H1 (cell line): ENCODE results near the gene CACNG8. TPM values are rescaled to one million over a fixed set of nuclear protein-coding genes. Genes with fewer than 3 reads are reported as not detected.

ENCODE experiments used
- CTCF ChIA-PET: fragments of 300-600 bp; sonication (Branson Sonifier 250); formaldehyde crosslinking; loops from one replicate; lab custom pipeline; 2021; ENCODE audit not compliant: partially characterized antibody; lab: Charles Lee
- POLR2A ChIA-PET: fragments of 300-600 bp; sonication (Branson Sonifier 250); formaldehyde crosslinking; loops from one replicate; lab custom pipeline; 2021; ENCODE audit warnings: inconsistent platforms; ENCODE audit not compliant: partially characterized antibody; lab: Charles Lee
- DNase-seq, 2 experiments: peaks; one replicate each; pipeline versions ENCODE4 v3.0.0 to v3.0.0-alpha.2; 2010 to 2022; ENCODE audit warnings: low spot score in 2 of 2, low read depth in 1 of 2, mixed read lengths in 1 of 2
- FAIRE-seq: peaks from 2 replicates; lab custom pipeline; 2011; peaks lifted over from hg19 to GRCh38; lab: Jason Lieb, UNC
- H2AFZ ChIP-seq: 2 replicates; pipeline ENCODE4 v1.8.1; 2012; ENCODE audit warnings: low read length, inconsistent platforms
- H2AK5ac ChIP-seq: 2 replicates; pipeline ENCODE4 v1.6.1; 2013; ENCODE audit warnings: low read depth, low read length
- H2BK120ac ChIP-seq: replicated peaks from 2 replicates; pipeline ENCODE3; 2013; ENCODE audit warnings: low read depth, low read length, inconsistent platforms
- H2BK12ac ChIP-seq: 2 replicates; pipeline ENCODE4 v1.6.1; 2013; ENCODE audit warnings: low read depth, low read length
- H2BK15ac ChIP-seq: 2 replicates; pipeline ENCODE4 v1.6.1; 2013; ENCODE audit warnings: low read length
- H2BK20ac ChIP-seq: 2 replicates; pipeline ENCODE4 v1.6.1; 2013; ENCODE audit warnings: low read length
- H2BK5ac ChIP-seq: 2 replicates; pipeline ENCODE4 v1.6.1; 2013; ENCODE audit warnings: low read depth, low read length
- H3K14ac ChIP-seq: 2 replicates; pipeline ENCODE4 v1.6.1; 2013; ENCODE audit warnings: inconsistent platforms; ENCODE audit not compliant: insufficient read length
- H3K18ac ChIP-seq: 2 replicates; pipeline ENCODE4 v1.6.1; 2013; ENCODE audit warnings: low read length; ENCODE audit errors: extremely low read depth
- H3K23ac ChIP-seq: 2 replicates; pipeline ENCODE4 v1.6.1; 2013; ENCODE audit warnings: inconsistent platforms; ENCODE audit not compliant: insufficient read length
- H3K23me2 ChIP-seq: 2 replicates; pipeline ENCODE4 v1.6.1; 2013; ENCODE audit warnings: low read depth, low read length
- H3K27ac ChIP-seq: 2 replicates; pipeline ENCODE4 v1.6.1; 2011; ENCODE audit warnings: low read depth, low read length, inconsistent platforms
- H3K27me3 ChIP-seq, 4 experiments: replicated peaks in 1 of 4; 1 replicate in 1 of 4; 2 replicates in 3 of 4; pipeline versions ENCODE4 v1.6.1 to v1.8.1; 2011 to 2013; ENCODE audit warnings: low read length in 3 of 4, mild to moderate bottlenecking in 3 of 4, inconsistent platforms in 2 of 4, mixed read lengths in 2 of 4, moderate library complexity in 1 of 4; ENCODE audit not compliant: control insufficient read depth in 3 of 4, insufficient read depth in 3 of 4; ENCODE audit errors: extremely low read depth in 1 of 4
- H3K36me3 ChIP-seq, 4 experiments: 2 replicates each; pipeline versions ENCODE4 v1.6.1 to v1.8.1; 2011 to 2013; ENCODE audit warnings: mild to moderate bottlenecking in 4 of 4, low read length in 3 of 4, moderate library complexity in 2 of 4, control low read depth in 1 of 4, inconsistent platforms in 1 of 4; ENCODE audit not compliant: insufficient read depth in 4 of 4, control insufficient read depth in 2 of 4
- H3K4ac ChIP-seq: replicated peaks from 2 replicates; pipeline ENCODE3; 2013; ENCODE audit warnings: low read length, low read depth, mixed read lengths, inconsistent platforms; ENCODE audit not compliant: insufficient read length
- H3K4me1 ChIP-seq, 4 experiments: replicated peaks in 1 of 4; 1 replicate in 1 of 4; 2 replicates in 3 of 4; pipeline versions ENCODE4 v1.6.1 to v1.8.1; 2011 to 2013; ENCODE audit warnings: low read length in 3 of 4, inconsistent platforms in 2 of 4, mixed read lengths in 1 of 4; ENCODE audit not compliant: insufficient read depth in 4 of 4, control insufficient read depth in 3 of 4
- H3K4me2 ChIP-seq, 2 experiments: 2 replicates each; pipeline versions ENCODE4 v1.6.1 to v1.8.1; 2011 to 2013; ENCODE audit warnings: low read depth in 2 of 2, low read length in 2 of 2, control low read depth in 1 of 2, inconsistent platforms in 1 of 2, mild to moderate bottlenecking in 1 of 2; ENCODE audit not compliant: insufficient read depth in 1 of 2
- H3K4me3 ChIP-seq, 4 experiments: fragments of 200-600, 300-600 bp in 1 of 4; sonication (generic), shearing (Covaris generic), sonication (Bioruptor Twin) in 1 of 4; 2 replicates each; pipeline versions ENCODE4 v1.5.1 to v1.8.1; 2011 to 2016; ENCODE audit warnings: low read length in 4 of 4, low read depth in 3 of 4, control low read depth in 2 of 4, inconsistent platforms in 2 of 4, mild to moderate bottlenecking in 2 of 4, mixed read lengths in 1 of 4, moderate library complexity in 1 of 4; ENCODE audit not compliant: insufficient read depth in 2 of 4; ENCODE audit errors: extremely low read depth in 1 of 4
- H3K56ac ChIP-seq: replicated peaks from 2 replicates; pipeline ENCODE3; 2013; ENCODE audit warnings: low read depth, mild to moderate bottlenecking, mixed read lengths, low read length, inconsistent platforms; ENCODE audit not compliant: insufficient read length
- H3K79me1 ChIP-seq: 2 replicates; pipeline ENCODE4 v1.6.1; 2013; ENCODE audit warnings: low read depth, low read length, control low read depth
- H3K79me2 ChIP-seq, 2 experiments: 2 replicates each; pipeline versions ENCODE4 v1.6.1 to v1.8.1; 2012 to 2013; ENCODE audit warnings: low read length in 2 of 2, mild to moderate bottlenecking in 2 of 2, inconsistent platforms in 1 of 2; ENCODE audit not compliant: insufficient read depth in 2 of 2, control insufficient read depth in 1 of 2
- H3K9ac ChIP-seq, 4 experiments: replicated peaks in 1 of 4; 1 replicate in 1 of 4; 2 replicates in 3 of 4; pipeline versions ENCODE4 v1.6.1 to v1.8.1; 2011 to 2013; ENCODE audit warnings: low read depth in 3 of 4, low read length in 3 of 4, control low read depth in 2 of 4, mild to moderate bottlenecking in 2 of 4, moderate library complexity in 2 of 4, inconsistent platforms in 1 of 4; ENCODE audit errors: extremely low read depth in 1 of 4
- H3K9me3 ChIP-seq, 2 experiments: 2 replicates each; pipeline versions ENCODE4 v1.6.1 to v1.8.1; 2012 to 2013; ENCODE audit warnings: mild to moderate bottlenecking in 2 of 2, moderate library complexity in 2 of 2, control low read depth in 1 of 2, inconsistent platforms in 1 of 2, low read depth in 1 of 2, low read length in 1 of 2, mixed read lengths in 1 of 2; ENCODE audit not compliant: insufficient read depth in 2 of 2
- H4K20me1 ChIP-seq, 2 experiments: replicated peaks in 1 of 2; 2 replicates each; pipeline versions ENCODE3 to v1.8.1; 2011 to 2013; ENCODE audit warnings: inconsistent platforms in 2 of 2, low read length in 2 of 2, mild to moderate bottlenecking in 1 of 2; ENCODE audit not compliant: insufficient read depth in 2 of 2, control insufficient read depth in 1 of 2
- H4K5ac ChIP-seq: 2 replicates; pipeline ENCODE4 v1.6.1; 2013; ENCODE audit warnings: low read length, low read depth, mixed read lengths, inconsistent platforms; ENCODE audit not compliant: insufficient read length
- H4K8ac ChIP-seq: 2 replicates; pipeline ENCODE4 v1.8.0; 2013; ENCODE audit warnings: mild to moderate bottlenecking, moderate library complexity, low read length, inconsistent platforms; ENCODE audit not compliant: insufficient read depth; ENCODE audit errors: extremely low read depth
- H4K91ac ChIP-seq: replicated peaks from 2 replicates; pipeline ENCODE3; 2013; ENCODE audit warnings: low read length, mixed read lengths, inconsistent platforms; ENCODE audit not compliant: insufficient read length
- E2F6 ChIP-seq: IDR thresholded peaks from 2 replicates; pipeline ENCODE4 v1.6.1; 2012; ENCODE audit warnings: inconsistent platforms
- GTF2F1 ChIP-seq: IDR thresholded peaks from 2 replicates; pipeline ENCODE4 v1.6.1; 2012; ENCODE audit warnings: low read depth, low read length, improper control_type of control experiment, borderline replicate concordance
- JUND ChIP-seq: IDR thresholded peaks from 2 replicates; pipeline ENCODE4 v1.6.1; 2011; ENCODE audit warnings: mild to moderate bottlenecking, improper control_type of control experiment, low read length
- KDM5A ChIP-seq: fragments of 200-600 bp; IDR thresholded peaks from 2 replicates; pipeline ENCODE4 v1.7.1; 2012; ENCODE audit warnings: mild to moderate bottlenecking, low read length, inconsistent platforms, mixed read lengths
- PHF8 ChIP-seq: fragments of 200-600 bp; sonication (generic); conservative IDR thresholded peaks from 2 replicates; pipeline ENCODE4 v1.7.1; 2012; ENCODE audit warnings: low read depth, mild to moderate bottlenecking, inconsistent platforms, low read length, moderate library complexity
- RXRA ChIP-seq: IDR thresholded peaks from 2 replicates; pipeline ENCODE4 v1.6.1; 2011; ENCODE audit warnings: low read depth, mild to moderate bottlenecking, low read length, moderate library complexity; ENCODE audit not compliant: insufficient read depth
- SP2 ChIP-seq: IDR thresholded peaks from 2 replicates; pipeline ENCODE4 v1.6.1; 2012; ENCODE audit warnings: mild to moderate bottlenecking, low read length, inconsistent platforms
- SUZ12 ChIP-seq: fragments of 200-600 bp; sonication (generic); IDR thresholded peaks from 2 replicates; pipeline ENCODE4 v1.6.1; 2012; ENCODE audit warnings: mild to moderate bottlenecking, inconsistent platforms, low read length, moderate library complexity, mixed read lengths
- TAF7 ChIP-seq: optimal IDR thresholded peaks from 2 replicates; pipeline ENCODE3; 2011; ENCODE audit warnings: low read depth, mild to moderate bottlenecking, inconsistent platforms, low read length, moderate library complexity, borderline replicate concordance
- TEAD4 ChIP-seq: IDR thresholded peaks from 2 replicates; pipeline ENCODE4 v1.6.1; 2012; ENCODE audit warnings: low read depth, low read length, inconsistent platforms, mixed read lengths
- WGBS, 2 experiments: shearing (Covaris generic) in 1 of 2; methylation state at CpG; one replicate each; pipeline versions ENCODE4 v1.1.6 to v1.1.7; 2013 to 2015; ENCODE audit warnings: low lambda C conversion rate in 2 of 2, mixed read lengths in 2 of 2, inconsistent platforms in 1 of 2, low coverage in 1 of 2, missing lambda C conversion rate in 1 of 2; ENCODE audit not compliant: insufficient replicate concordance in 2 of 2, insufficient coverage in 1 of 2, insufficient read length in 1 of 2; ENCODE audit errors: extremely low coverage in 1 of 2, missing lambda C conversion rate in 1 of 2; 5-methylcytosine and 5-hydroxymethylcytosine counted together
- polyA plus RNA-seq, 7 experiments: library from polyadenylated mRNA; depleted of rRNA in 3 of 7; stranded (reverse) in 5 of 7; unstranded in 2 of 7; fragments of >200 nt in 5 of 7; fragments of 200-250 nt in 2 of 7; gene quantifications; 1 replicate in 5 of 7; 2 replicates in 1 of 7; 4 replicates in 1 of 7; pipeline versions ENCODE4 v1.2.1 to v1.2.3, GENCODE V29; 2011 to 2013; ENCODE audit warnings: missing spikeins in 2 of 7, mixed read lengths in 2 of 7
- total RNA-seq: library from RNA; stranded (reverse); fragmentation: NEBNext Ultra II Directional; extraction: Animal tissue kit (Norgen Biotek cat#: 25700); gene quantifications from 2 replicates; pipeline ENCODE4 v1.2.1, GENCODE V29; 2021

Gene CACNG8
- total and polyA plus RNA-seq, 2 of the 8 experiments (the other 6 are each of a cell fraction or from before 2014, with no cell fraction given) = 0.41 to 4.5 TPM

GRCh38 chr19:53958823-53959757 lies 3.6 kb upstream of the CACNG8 start:
- Histone ChIP-seq H3K56ac (peak overlapping the region; percentile 63), H3K27me3 (peaks cover 0 to 3% (median 1%) of the 10 kb centered on the region in 4 experiments; a peak in 2 of 7 replicates), H3K4me2 (peak overlapping the region; percentile 90 to 91), H3K79me1 (no peaks in the 10 kb centered on the region), H2BK20ac (peak overlapping the region; percentile 93), H4K20me1 (no peaks in the 10 kb centered on the region), H3K9ac (peak overlapping the region in 1 of 4 experiments; percentile 28; a peak in 1 of 7 replicates), H2AFZ (no peak overlapping the region), H3K4me3 (peak overlapping the region; percentile 48 to 88 (median 58)), H3K18ac (peak overlapping the region; percentile 93), H3K79me2 (peaks cover 0 to 7% of the 10 kb centered on the region in 2 experiments; a peak in 1 of 4 replicates), H4K5ac (peak overlapping the region; percentile 39), H2BK12ac (peak overlapping the region; percentile 90), H3K36me3 (peaks cover 0 to 2% (median under 1%) of the 10 kb centered on the region in 4 experiments; a peak in 1 of 8 replicates), H3K23ac (no peak overlapping the region), H2BK5ac (peak overlapping the region; percentile 75; the same call in 1 of the 2 replicates), H4K91ac (peak overlapping the region; percentile 92), H4K8ac (no peak overlapping the region), H2AK5ac (0 out of 2 replicates have a peak overlapping the region, but pooled peaks have one; percentile 39), H2BK15ac (no peak overlapping the region), H3K14ac (no peak overlapping the region), H3K9me3 (no peaks in the 10 kb centered on the region), H2BK120ac (peak overlapping the region; percentile 92), H3K4ac (peak overlapping the region; percentile 44), H3K23me2 (peaks cover 37% of the 10 kb centered on the region), H3K27ac (0 out of 2 replicates have a peak overlapping the region, but pooled peaks have one; percentile 40), H3K4me1 (peaks cover 8 to 24% (median 16%) of the 10 kb centered on the region in 4 experiments)
- CTCF ChIA-PET = interaction anchor here (0.7 to 3.6 kb wide), 8 partner anchors 11 to 99 kb away, joined by 3 to 23 read pairs (median 4); no protein-coding TSS in a partner anchor
- DNase-seq (no peak), FAIRE-seq (no peak)
- POLR2A ChIA-PET = interaction anchor here (0.6 to 5.6 kb wide), 23 partner anchors 9 to 659 kb away, joined by 3 to 41 read pairs (median 4); partner anchors contain the start of gene MYADM
- WGBS, 2 experiments = 4% methylated on average over 3 of the region's 22 CpGs; no CpG with 5 or more reads in 1 of the 2 experiments
- TF ChIP-seq RXRA = no peak
- TF ChIP-seq KDM5A = no peak
- no peak for TF ChIP-seq E2F6
- TF ChIP-seq TEAD4 = no peak
- no peak for TF ChIP-seq SUZ12
- TF ChIP-seq PHF8 = 0 out of 2 replicates have a peak, but pooled peaks have one; percentile 17
- TF ChIP-seq GTF2F1 = no peak
- TF ChIP-seq JUND = no peak
- TF ChIP-seq TAF7 = no peak
- no peak for TF ChIP-seq SP2
